Measurements from ENCODE around the gene SFMBT1.

- TF ChIP-seq SMC3 (conservative IDR thresholded peaks at IDR 0.05; ENCODE audit: insufficient read depth, low read depth, low read length) (no peak), ZFX (CRISPR knock-in tag; IDR thresholded peaks at IDR 0.05) (no peak), SP2 (IDR thresholded peaks at IDR 0.05; ENCODE audit: extremely low read depth, low read depth, low read length, poor library complexity, severe bottlenecking) (no peak), RFX5 (IDR thresholded peaks at IDR 0.05; ENCODE audit: low read depth, low read length) (no peak), ZNF668 (CRISPR knock-in tag; IDR thresholded peaks at IDR 0.05) (no peak), CTCF (IDR thresholded peaks at IDR 0.05 in 2 of 3, conservative IDR thresholded peaks at IDR 0.05 in 1 of 3; ENCODE audit: insufficient read depth in 2 of 3, low read depth in 1 of 3, low read length in 3 of 3) (no peak), REST (IDR thresholded peaks at IDR 0.05; ENCODE audit: borderline replicate concordance) (no peak), REST (CRISPR knock-in tag; IDR thresholded peaks at IDR 0.05; ENCODE audit: low read depth) (no peak), SAFB2 (IDR thresholded peaks at IDR 0.05; ENCODE audit: borderline replicate concordance, low read depth, low read length, severe bottlenecking) (no peak), RNF219 (CRISPR knock-in tag; IDR thresholded peaks at IDR 0.05) (no peak), EP300 (IDR thresholded peaks at IDR 0.05; ENCODE audit: low read length) (no peak), ATF3 (IDR thresholded peaks at IDR 0.05) (no peak), ATF3 (CRISPR knock-in tag; conservative IDR thresholded peaks at IDR 0.05) (no peak), TBL1XR1 (IDR thresholded peaks at IDR 0.05; ENCODE audit: low read length in 2 of 2) (no peak), THAP7 (CRISPR knock-in tag; IDR thresholded peaks at IDR 0.05) (no peak)
Observed at GRCh38 chr3:52973806-52974205, 72.1 kb downstream of the SFMBT1 start.

All from K562 (cell line).